ENCODE measurements around the gene CDC73.

GRCh38 chr1:193299038-193299437 lies 177.2 kb downstream of the CDC73 start:
- no peak for TF ChIP-seq EZH2 (IDR thresholded peaks at IDR 0.05; ENCODE audit: borderline replicate concordance, low read depth, low read length, severe bottlenecking)
- no peak for TF ChIP-seq CTCF (IDR thresholded peaks at IDR 0.05; ENCODE audit: borderline replicate concordance, extremely low read depth, low read length, poor library complexity, severe bottlenecking)
